ENCODE data around the gene TPX2.
"Not testable (repeated sequence)": the region's sequence is repeated elsewhere in the genome, so short reads cannot be mapped to it uniquely, and the experiment has no call there.

TPX2 gene

DNA sequence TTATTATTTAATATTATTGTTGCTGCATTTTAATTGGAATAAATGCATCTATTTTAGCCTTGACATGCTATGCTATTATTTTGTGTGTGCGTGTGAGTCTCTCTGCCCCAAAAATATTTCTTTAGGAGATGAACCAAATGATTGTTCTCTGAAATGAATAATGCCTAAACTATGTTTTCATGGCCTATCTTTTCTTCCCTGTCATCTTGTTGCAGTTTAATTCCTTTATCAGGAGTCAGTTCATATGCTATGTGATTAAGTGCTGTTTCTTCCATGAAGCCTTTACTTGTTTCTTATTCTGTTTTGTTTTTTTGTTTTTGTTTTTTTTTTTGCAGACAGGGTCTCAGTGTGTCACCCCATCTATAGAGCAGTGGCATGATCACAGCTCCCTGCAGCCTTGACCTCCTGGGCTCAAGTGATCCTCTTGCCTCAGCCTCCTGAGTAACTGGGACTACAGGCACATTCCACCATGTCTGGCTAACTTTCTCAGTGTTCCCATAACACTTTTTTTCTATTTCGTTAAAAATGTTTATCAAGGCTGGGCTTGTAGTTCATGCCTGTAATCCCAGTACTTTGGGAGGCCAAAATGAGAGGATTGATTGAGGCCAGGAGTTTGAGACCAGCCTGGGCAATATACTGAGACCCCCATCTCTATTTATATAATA, 25.7 kb downstream of the TPX2 start:
- peak; percentile 67 for DNase-seq (ENCODE audit: low read depth)

DNA sequence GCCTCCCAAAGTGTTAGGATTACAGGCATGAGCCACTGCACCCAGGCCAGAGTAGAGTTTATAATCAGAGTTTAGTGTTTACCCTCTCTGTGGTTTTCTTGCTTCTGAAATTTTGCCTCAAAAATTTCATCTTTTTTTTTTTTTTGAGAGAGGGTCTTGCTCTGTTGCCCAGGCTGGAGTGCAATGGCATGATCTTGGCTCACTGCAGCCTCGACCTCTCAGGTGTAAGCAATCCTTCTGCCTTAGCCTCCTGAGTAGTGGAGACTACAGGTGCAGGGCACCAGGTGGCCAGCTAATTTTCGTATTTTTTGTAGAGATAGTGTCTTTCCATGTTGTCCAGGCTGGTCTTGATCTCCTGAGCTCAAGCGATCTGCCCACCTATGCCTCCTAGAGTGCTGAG, 28.7 kb downstream of the TPX2 start:
- no peak for DNase-seq (ENCODE audit: low read depth)

DNA sequence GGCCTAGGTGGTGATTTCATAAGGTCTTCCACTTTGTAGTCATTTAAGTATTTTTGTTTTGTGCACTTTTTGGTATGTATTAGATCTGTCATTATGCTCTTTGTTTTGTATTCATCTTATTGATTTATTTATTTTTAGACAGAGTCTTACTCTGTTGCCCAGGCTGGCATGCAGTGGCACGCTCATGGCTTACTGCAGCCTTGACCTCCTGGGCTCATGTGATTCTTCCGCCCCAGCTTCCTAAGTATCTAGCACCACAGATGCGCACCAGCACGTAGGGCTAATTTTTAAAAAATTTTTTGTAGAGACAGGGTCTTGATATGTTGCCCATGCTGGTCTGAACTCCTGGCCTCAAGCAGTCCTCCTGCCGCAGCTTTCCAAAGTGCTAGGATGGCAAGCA, 30.6 kb downstream of the TPX2 start:
- DNase-seq (ENCODE audit: low read depth): no peak

DNA sequence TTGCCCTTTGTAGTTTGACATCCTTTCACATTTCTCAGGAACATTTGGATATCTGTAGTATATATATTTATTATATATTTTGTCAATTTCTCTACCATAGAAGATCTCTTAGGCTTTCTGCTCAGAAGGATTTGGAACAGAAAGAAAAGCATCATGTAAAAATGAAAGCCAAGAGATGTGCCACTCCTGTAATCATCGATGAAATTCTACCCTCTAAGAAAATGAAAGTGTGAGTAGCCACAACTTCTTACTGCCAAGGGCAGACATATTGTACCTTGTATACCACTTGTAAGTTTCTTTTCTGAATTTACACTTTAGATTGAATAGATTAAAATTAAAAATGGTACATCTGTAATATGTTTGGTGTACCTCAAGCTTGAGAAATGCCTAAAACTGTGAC, 31.2 kb downstream of the TPX2 start:
- DNase-seq (ENCODE audit: low read depth): no peak

DNA sequence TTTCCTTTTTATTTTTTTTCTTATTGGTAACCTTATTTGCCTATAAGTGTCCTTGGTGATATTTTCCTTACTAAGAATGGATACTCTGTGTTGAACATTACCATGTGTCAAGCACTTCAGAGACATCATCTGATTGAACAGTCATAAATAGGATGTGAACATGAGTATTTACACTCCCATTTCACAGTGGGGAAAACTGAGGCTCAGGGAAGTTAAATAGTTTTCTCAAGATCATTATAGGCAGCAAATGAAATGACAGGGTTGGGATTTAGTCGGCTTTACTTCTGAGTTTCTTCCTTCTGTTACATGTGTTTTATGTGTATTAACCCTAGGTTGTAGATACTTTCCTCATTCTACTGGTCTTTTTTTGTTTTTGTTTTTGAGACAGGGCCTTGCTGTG, 35.3 kb downstream of the TPX2 start:
- no peak for DNase-seq (ENCODE audit: low read depth)

GRCh38 chr20:31780839-31781238, 41.7 kb downstream of the TPX2 start:
- no peak for DNase-seq (ENCODE audit: low read depth)

- DNase-seq (ENCODE audit: low read depth): no peak
Measured at GRCh38 chr20:31781945-31782344, 42.9 kb downstream of the TPX2 start.

DNA sequence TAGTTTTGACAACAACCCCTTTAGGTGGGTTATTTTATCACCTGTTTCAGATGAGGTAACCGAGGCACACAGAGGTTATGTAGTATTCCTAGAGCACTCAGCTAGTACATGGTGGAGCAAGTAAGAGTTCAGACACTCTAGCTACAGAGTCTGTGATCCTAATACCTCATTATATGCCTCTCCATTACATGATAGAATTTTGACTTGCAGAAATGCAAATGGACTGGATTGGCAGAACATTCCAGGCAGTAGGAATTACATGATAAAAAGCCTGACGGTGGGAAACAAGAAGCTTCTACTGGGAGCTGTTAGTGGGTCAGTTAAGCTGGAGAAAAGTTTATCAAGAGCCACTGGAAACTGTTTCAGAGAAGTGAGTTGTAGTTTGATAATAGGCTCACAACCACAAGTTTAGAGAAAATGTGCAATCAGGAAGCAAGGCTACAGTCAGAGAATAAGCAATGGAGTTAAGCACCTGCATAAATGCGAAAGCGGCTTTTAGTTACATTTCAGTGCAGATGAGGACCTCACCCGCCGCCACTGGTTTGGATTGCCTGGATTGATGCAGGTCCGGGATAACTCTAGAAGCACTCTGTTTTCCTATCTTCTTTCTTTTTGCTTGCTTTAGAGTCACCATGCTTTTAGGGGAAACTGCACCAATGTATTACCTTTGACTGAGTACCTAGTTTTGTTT, 45.4 kb downstream of the TPX2 start:
- DNase-seq (ENCODE audit: low read depth): no peak

DNA sequence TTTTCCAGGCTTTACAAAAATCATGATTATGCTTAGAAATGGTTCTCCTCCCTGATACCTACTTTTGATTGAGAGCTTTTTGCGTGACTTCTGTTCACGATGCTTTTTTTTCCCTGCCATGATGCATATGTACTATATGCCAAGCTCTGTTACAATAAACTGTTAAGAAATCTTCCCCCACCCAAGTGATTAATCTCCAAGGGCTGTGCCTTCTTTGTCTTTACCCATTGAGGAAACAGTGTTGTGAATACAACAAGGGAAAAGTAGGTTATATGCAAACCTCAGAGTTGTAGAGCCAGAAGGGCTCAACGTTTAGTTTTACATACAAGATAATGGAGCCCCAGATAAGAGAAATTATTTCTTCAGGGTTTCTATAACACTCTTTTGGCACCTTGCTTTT, 46.0 kb downstream of the TPX2 start:
- peak; percentile 20 for DNase-seq (ENCODE audit: low read depth)

- DNase-seq (ENCODE audit: low read depth): no peak
Measured at GRCh38 chr20:31788578-31788977, 49.5 kb downstream of the TPX2 start.

- peak; percentile 37 for DNase-seq (ENCODE audit: low read depth)
Measured at GRCh38 chr20:31790401-31790800, 51.3 kb downstream of the TPX2 start.

- no peak for DNase-seq (ENCODE audit: low read depth)
Measured at GRCh38 chr20:31797364-31797763, 58.3 kb downstream of the TPX2 start.

- no peak for DNase-seq (ENCODE audit: low read depth)
Measured at GRCh38 chr20:31801508-31801907, 62.4 kb downstream of the TPX2 start.

- no peak for DNase-seq (ENCODE audit: low read depth)
Measured at GRCh38 chr20:31803552-31804291, 64.6 kb downstream of the TPX2 start.

- no peak for DNase-seq (ENCODE audit: low read depth)
Measured at GRCh38 chr20:31806564-31807355, 67.7 kb downstream of the TPX2 start.

GRCh38 chr20:31808481-31808880, 69.4 kb downstream of the TPX2 start:
- no peak for DNase-seq (ENCODE audit: low read depth)

DNA sequence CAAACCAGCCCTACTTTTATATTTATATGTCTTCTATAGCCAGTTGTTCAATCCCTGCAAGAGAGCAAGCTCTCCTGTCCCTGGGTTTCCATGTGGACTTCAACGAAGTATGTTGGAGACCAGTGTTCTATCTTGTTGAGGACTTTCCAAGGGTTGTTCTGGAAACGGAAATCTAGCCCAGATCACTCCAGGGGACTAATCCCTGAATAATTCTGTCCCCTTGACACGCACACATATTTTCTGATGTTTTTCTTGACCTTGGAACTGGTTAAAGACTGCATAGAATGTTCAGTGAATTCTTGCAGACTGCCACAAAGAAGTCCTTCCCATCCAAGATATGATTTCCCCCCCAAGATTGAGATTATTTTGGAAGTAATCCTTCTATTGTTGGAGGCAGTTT, 70.6 kb downstream of the TPX2 start:
- no peak for DNase-seq (ENCODE audit: low read depth)

GRCh38 chr20:31811198-31811597, 72.1 kb downstream of the TPX2 start:
- DNase-seq (ENCODE audit: low read depth): no peak

GRCh38 chr20:31811796-31812728, 73.0 kb downstream of the TPX2 start:
- peak; percentile 71 for DNase-seq (ENCODE audit: low read depth)

DNA sequence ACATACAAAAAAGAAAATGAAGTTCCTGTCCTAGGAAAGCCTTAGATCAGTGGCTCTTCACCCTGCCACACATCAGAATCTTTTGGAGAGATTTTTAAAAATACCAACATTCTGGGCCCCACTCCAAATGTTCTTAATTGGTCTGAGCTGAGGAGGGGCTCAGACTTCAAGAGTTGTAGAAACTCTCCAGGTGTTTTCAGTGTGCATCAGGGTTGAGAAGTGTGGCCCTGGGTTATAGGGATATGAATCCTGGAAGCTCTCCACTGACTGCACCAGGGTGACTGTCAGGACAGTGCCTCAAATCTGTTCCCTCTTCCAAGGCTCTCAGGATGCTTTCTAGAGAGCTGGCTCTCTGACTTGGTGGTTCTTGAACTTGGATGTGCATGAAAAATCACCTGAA, 74.5 kb downstream of the TPX2 start:
- DNase-seq (ENCODE audit: low read depth): no peak

- DNase-seq (ENCODE audit: low read depth): not testable (repeated sequence)
Measured at GRCh38 chr20:31814142-31814541, 75.1 kb downstream of the TPX2 start.

All from amniotic epithelial cell (primary cell).